ENCODE data around the gene PRPH2.

DNA sequence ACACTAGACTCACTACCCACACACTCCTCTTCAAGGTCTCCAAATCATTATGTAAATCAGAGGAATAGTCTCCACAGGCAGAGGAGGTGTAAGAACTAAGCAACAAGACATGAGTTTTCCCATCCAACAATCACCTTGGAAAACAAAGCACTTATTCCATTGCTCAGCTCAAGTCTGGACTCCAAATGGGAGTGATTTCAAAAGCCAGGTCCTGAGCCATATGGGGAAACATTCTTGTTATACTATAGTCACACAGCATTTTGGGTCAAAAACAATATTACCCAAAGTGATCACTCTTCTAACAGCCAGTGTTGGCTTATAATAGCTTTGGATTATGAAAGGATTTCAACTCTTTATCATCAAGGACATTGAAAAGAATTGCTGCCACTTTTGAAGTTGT lies 3.6 kb upstream of the PRPH2 start:
- TF ChIP-seq, protein P1, sequence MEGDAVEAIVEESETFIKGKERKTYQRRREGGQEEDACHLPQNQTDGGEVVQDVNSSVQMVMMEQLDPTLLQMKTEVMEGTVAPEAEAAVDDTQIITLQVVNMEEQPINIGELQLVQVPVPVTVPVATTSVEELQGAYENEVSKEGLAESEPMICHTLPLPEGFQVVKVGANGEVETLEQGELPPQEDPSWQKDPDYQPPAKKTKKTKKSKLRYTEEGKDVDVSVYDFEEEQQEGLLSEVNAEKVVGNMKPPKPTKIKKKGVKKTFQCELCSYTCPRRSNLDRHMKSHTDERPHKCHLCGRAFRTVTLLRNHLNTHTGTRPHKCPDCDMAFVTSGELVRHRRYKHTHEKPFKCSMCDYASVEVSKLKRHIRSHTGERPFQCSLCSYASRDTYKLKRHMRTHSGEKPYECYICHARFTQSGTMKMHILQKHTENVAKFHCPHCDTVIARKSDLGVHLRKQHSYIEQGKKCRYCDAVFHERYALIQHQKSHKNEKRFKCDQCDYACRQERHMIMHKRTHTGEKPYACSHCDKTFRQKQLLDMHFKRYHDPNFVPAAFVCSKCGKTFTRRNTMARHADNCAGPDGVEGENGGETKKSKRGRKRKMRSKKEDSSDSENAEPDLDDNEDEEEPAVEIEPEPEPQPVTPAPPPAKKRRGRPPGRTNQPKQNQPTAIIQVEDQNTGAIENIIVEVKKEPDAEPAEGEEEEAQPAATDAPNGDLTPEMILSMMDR (IDR thresholded peaks at IDR 0.05): no peak
- TF ChIP-seq POLR2A (IDR thresholded peaks at IDR 0.05): no peak
- no peak for TF ChIP-seq EP300 (IDR thresholded peaks at IDR 0.05)
